Ramos (cell line): ENCODE results near the gene MUC3A.
"Not testable (repeated sequence)": the region's sequence is repeated elsewhere in the genome, so short reads cannot be mapped to it uniquely, and the experiment has no call there.

Experiments used
- in situ Hi-C: fragments of 300-500 bp; cut with MboI; formaldehyde crosslinking; loops from one replicate; pipeline ENCODE4 v1.14.3; 2022; ENCODE audit warnings: low sequenced_read_pairs; ENCODE audit not compliant: unreplicated experiment

The MUC3A gene

GRCh38 chr7:100968031-100968430 is 18.7 kb downstream of the MUC3A start:
- in situ Hi-C loops: no loop called here

GRCh38 chr7:100968650-100969049 is 19.3 kb downstream of the MUC3A start:
- in situ Hi-C loops: no loop called here

GRCh38 chr7:100969066-100969615 is 19.8 kb downstream of the MUC3A start, which contains the start of gene MUC12:
Gene MUC12, plus strand, starts transcription at chr7:100969565. Its CDS starts 58 bp downstream, at chr7:100969623.
- in situ Hi-C loops: no loop called here

GRCh38 chr7:100971111-100972001 is 22.0 kb downstream of the MUC3A start:
- in situ Hi-C loops: no loop called here

- in situ Hi-C loops: no loop called here
Observed at GRCh38 chr7:100972002-100972347, 22.6 kb downstream of the MUC3A start.

GRCh38 chr7:100974021-100974420 is 24.7 kb downstream of the MUC3A start:
- in situ Hi-C loops: no loop called here

- in situ Hi-C loops: no loop called here
Observed at GRCh38 chr7:100975371-100975821, 26.1 kb downstream of the MUC3A start.

- in situ Hi-C loops: no loop called here
Observed at GRCh38 chr7:100978300-100978699, 29.0 kb downstream of the MUC3A start.

GRCh38 chr7:100983451-100984187 is 34.3 kb downstream of the MUC3A start:
- in situ Hi-C loops: no loop called here

GRCh38 chr7:100984241-100984918 is 35.0 kb downstream of the MUC3A start:
- in situ Hi-C loops: not testable (repeated sequence)

GRCh38 chr7:100985033-100985797 is 35.9 kb downstream of the MUC3A start:
- in situ Hi-C loops: not testable (repeated sequence)

GRCh38 chr7:100991631-100992030 is 42.3 kb downstream of the MUC3A start:
- in situ Hi-C loops: no loop called here

- in situ Hi-C loops: not testable (repeated sequence)
Observed at GRCh38 chr7:100992280-100992679, 42.9 kb downstream of the MUC3A start.

GRCh38 chr7:100994671-100995070 is 45.3 kb downstream of the MUC3A start:
- in situ Hi-C loops: not testable (repeated sequence)

GRCh38 chr7:100998530-100998929 is 49.2 kb downstream of the MUC3A start:
- in situ Hi-C loops: not testable (repeated sequence)

- in situ Hi-C loops: not testable (repeated sequence)
Observed at GRCh38 chr7:100999334-100999733, 50.0 kb downstream of the MUC3A start.

- in situ Hi-C loops: not testable (repeated sequence)
Observed at GRCh38 chr7:101000025-101000424, 50.7 kb downstream of the MUC3A start.

GRCh38 chr7:101002333-101002732 is 53.0 kb downstream of the MUC3A start:
- in situ Hi-C loops: not testable (repeated sequence)

- in situ Hi-C loops: not testable (repeated sequence)
Observed at GRCh38 chr7:101007361-101007760, 58.0 kb downstream of the MUC3A start.

- in situ Hi-C loops: no loop called here
Observed at GRCh38 chr7:101009629-101010028, 60.3 kb downstream of the MUC3A start.
